GM20431 (cell line): ENCODE results near the gene MGAT3.

Source experiments
- in situ Hi-C: fragments of 300-500 bp; cut with MseI, MboI; formaldehyde crosslinking; loops from one replicate; pipeline ENCODE4 v1.15.0; 2020; ENCODE audit warnings: low sequenced_read_pairs; ENCODE audit not compliant: unreplicated experiment

MGAT3 gene

GRCh38 chr22:39503630-39504029 lies 46.8 kb downstream of the MGAT3 start:
- in situ Hi-C loops, result loop anchor here (25.0 kb wide), 2 partner anchors 166 to 341 kb away; partner anchors contain the start of genes CBX7 and SYNGR1

GRCh38 chr22:39504071-39504470 lies 47.3 kb downstream of the MGAT3 start:
- in situ Hi-C loops, result loop anchor here (25.0 kb wide), 2 partner anchors 167 to 342 kb away; partner anchors contain the start of genes CBX7 and SYNGR1

GRCh38 chr22:39507021-39507420 lies 50.2 kb downstream of the MGAT3 start:
- in situ Hi-C loops, result loop anchor here (25.0 kb wide), 2 partner anchors 170 to 345 kb away; partner anchors contain the start of genes CBX7 and SYNGR1

GRCh38 chr22:39508393-39508792 lies 51.6 kb downstream of the MGAT3 start:
- in situ Hi-C loops, result loop anchor here (25.0 kb wide), 2 partner anchors 171 to 346 kb away; partner anchors contain the start of genes CBX7 and SYNGR1

- in situ Hi-C loops, result loop anchor here (25.0 kb wide), 2 partner anchors 173 to 348 kb away; partner anchors contain the start of genes CBX7 and SYNGR1
Measured at GRCh38 chr22:39510529-39511149, 53.8 kb downstream of the MGAT3 start.

- in situ Hi-C loops, result loop anchor here (25.0 kb wide), 2 partner anchors 174 to 349 kb away; partner anchors contain the start of genes CBX7 and SYNGR1
Measured at GRCh38 chr22:39511226-39511625, 54.4 kb downstream of the MGAT3 start.

GRCh38 chr22:39512026-39512425 lies 55.2 kb downstream of the MGAT3 start:
- in situ Hi-C loops, result loop anchor here (25.0 kb wide), 2 partner anchors 175 to 350 kb away; partner anchors contain the start of genes CBX7 and SYNGR1

- in situ Hi-C loops, result loop anchor here (25.0 kb wide), 2 partner anchors 176 to 351 kb away; partner anchors contain the start of genes CBX7 and SYNGR1
Measured at GRCh38 chr22:39513791-39514190, 57.0 kb downstream of the MGAT3 start.

- in situ Hi-C loops, result loop anchor here (25.0 kb wide), 2 partner anchors 177 to 352 kb away; partner anchors contain the start of genes CBX7 and SYNGR1
Measured at GRCh38 chr22:39514373-39514973, 57.7 kb downstream of the MGAT3 start.

- in situ Hi-C loops, result loop anchor here (25.0 kb wide), 2 partner anchors 178 to 353 kb away; partner anchors contain the start of genes CBX7 and SYNGR1
Measured at GRCh38 chr22:39515266-39516050, 58.6 kb downstream of the MGAT3 start.

- in situ Hi-C loops, result loop anchor here (25.0 kb wide), 2 partner anchors 180 to 355 kb away; partner anchors contain the start of genes CBX7 and SYNGR1
Measured at GRCh38 chr22:39517470-39517869, 60.7 kb downstream of the MGAT3 start.

- in situ Hi-C loops, result loop anchor here (25.0 kb wide), 2 partner anchors 181 to 356 kb away; partner anchors contain the start of genes CBX7 and SYNGR1
Measured at GRCh38 chr22:39518144-39518786, 61.5 kb downstream of the MGAT3 start.

- in situ Hi-C loops, result loop anchor here (25.0 kb wide), 2 partner anchors 182 to 357 kb away; partner anchors contain the start of genes CBX7 and SYNGR1
Measured at GRCh38 chr22:39518996-39519680, 62.3 kb downstream of the MGAT3 start.

GRCh38 chr22:39519681-39520225 lies 62.9 kb downstream of the MGAT3 start:
- in situ Hi-C loops, result loop anchor here (25.0 kb wide), 2 partner anchors 182 to 357 kb away; partner anchors contain the start of genes CBX7 and SYNGR1

GRCh38 chr22:39520226-39521105 lies 63.7 kb downstream of the MGAT3 start, which contains the start of gene ATF4:
TSS of gene ATF4 (plus strand) at chr22:39520562. CDS start at chr22:39521446, 884 bp downstream.
- in situ Hi-C loops, result loop anchor here (25.0 kb wide), 2 partner anchors 183 to 358 kb away; partner anchors contain the start of genes CBX7 and SYNGR1

- in situ Hi-C loops, result loop anchor here (25.0 kb wide), 2 partner anchors 184 to 359 kb away; partner anchors contain the start of genes CBX7 and SYNGR1
Measured at GRCh38 chr22:39521106-39521885, 64.5 kb downstream of the MGAT3 start.
